Neural crest cell (in vitro differentiated cells): ENCODE measurements around the gene GYG1. TPM values are rescaled to one million over a fixed set of nuclear protein-coding genes. Genes with fewer than 3 reads are reported as not detected.

Source experiments
- DNase-seq: peaks from one replicate; pipeline ENCODE4 v3.0.0; 2021; ENCODE audit warnings: low read depth, mixed read lengths, low spot score
- H3K27ac Mint-ChIP-seq: one replicate; pipeline ENCODE4 v1.8.0; 2021; ENCODE audit warnings: mild to moderate bottlenecking, mixed read lengths; ENCODE audit not compliant: unreplicated experiment
- H3K27me3 Mint-ChIP-seq: 2 replicates; pipeline ENCODE4 v1.8.0; 2021; ENCODE audit warnings: low read depth, mild to moderate bottlenecking, mixed read lengths
- H3K36me3 Mint-ChIP-seq: 2 replicates; pipeline ENCODE4 v1.8.0; 2021; ENCODE audit warnings: low read depth, mild to moderate bottlenecking, mixed read lengths
- H3K4me1 Mint-ChIP-seq: 2 replicates; pipeline ENCODE4 v1.8.0; 2021; ENCODE audit warnings: mixed read lengths
- H3K4me3 Mint-ChIP-seq: one replicate; pipeline ENCODE4 v1.8.0; 2021; ENCODE audit warnings: mild to moderate bottlenecking, mixed read lengths
- H3K9me3 Mint-ChIP-seq: 2 replicates; pipeline ENCODE4 v1.8.0; 2021; ENCODE audit warnings: mixed read lengths
- CTCF ChIP-seq: fragments of 200-600 bp; sonication (generic); conservative IDR thresholded peaks from 2 replicates; pipeline ENCODE4 v1.5.0; 2021; ENCODE audit warnings: antibody characterized with exemption, mild to moderate bottlenecking
- total RNA-seq: library from RNA; stranded (reverse); gene quantifications from 2 replicates; pipeline ENCODE4 v1.2.1, GENCODE V29; 2021

GYG1 gene
- total RNA-seq, 1 donor from 2014 or later, result 27.1 TPM

DNA sequence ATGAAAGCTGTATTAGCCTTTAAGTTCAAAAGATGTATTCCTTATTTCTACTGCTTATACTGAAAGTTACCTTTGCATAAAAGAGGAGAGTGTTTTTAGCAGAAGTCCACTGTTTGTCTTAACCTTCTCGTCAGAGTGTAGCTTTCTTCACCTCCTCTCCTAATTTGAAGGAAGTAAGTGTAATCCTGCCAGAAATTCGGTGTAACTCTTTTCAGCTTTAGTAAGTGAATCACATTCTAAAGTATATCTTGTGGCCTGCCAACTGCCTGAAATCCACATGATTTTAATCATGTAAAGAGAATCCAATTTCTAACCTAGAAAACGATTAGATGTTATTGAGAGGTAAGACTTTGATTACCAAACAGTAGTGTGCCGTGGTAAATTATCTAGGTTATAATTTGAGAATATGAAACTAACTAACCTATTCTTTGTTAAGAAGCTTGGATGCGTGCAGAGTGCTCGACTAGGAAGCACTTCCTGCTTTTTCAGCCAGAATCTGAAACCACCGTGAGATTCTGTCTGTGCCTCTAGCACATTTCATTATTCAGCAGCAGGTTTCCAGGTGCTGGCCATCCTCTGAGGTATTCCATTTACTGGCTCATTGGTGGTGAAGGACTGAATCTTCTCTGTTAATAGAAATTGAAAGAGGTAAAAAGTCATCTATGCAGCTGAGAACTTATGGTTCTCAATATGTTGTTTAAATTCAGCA, 7.5 kb downstream of the GYG1 start:
- H3K4me1 Mint-ChIP-seq, result peaks cover 9% of the 10 kb centered on the region
- no peaks in the 10 kb centered on the region for H3K36me3 Mint-ChIP-seq
- no peak overlapping the region for H3K27ac Mint-ChIP-seq
- no peak for TF ChIP-seq CTCF
- H3K9me3 Mint-ChIP-seq, result no peaks in the 10 kb centered on the region
- no peak for DNase-seq
- no peak overlapping the region for H3K4me3 Mint-ChIP-seq
- H3K27me3 Mint-ChIP-seq, result no peaks in the 10 kb centered on the region

DNA sequence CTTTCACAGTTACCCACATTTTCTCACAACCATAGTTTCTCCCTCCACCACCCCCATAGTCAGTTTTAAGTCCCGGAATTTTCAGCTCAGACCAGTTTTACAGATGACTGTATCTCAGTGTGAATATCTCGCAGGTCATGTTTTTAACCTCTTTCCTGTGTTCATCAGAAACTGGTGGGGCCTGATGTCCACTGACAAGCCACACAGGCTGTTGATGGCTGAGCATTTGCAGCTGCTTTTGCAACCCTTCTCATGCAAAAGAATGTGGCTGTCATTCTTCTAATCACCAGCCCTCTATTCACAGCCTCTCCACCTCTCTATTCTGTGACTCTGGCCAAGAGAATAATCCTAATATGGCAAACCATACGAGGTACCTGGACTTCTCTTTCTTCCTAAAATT, 8.5 kb downstream of the GYG1 start:
- DNase-seq, result no peak
- Mint-ChIP-seq H3K9me3 (no peaks in the 10 kb centered on the region), H3K4me3 (no peak overlapping the region), H3K27ac (no peak overlapping the region), H3K4me1 (peaks cover 11% of the 10 kb centered on the region), H3K36me3 (no peaks in the 10 kb centered on the region), H3K27me3 (no peaks in the 10 kb centered on the region)
- no peak for TF ChIP-seq CTCF

- H3K9me3 Mint-ChIP-seq, result no peaks in the 10 kb centered on the region
- no peak for DNase-seq
- peaks cover 11% of the 10 kb centered on the region for H3K4me1 Mint-ChIP-seq
- no peaks in the 10 kb centered on the region for H3K27me3 Mint-ChIP-seq
- no peak overlapping the region for H3K4me3 Mint-ChIP-seq
- H3K36me3 Mint-ChIP-seq, result no peaks in the 10 kb centered on the region
- no peak overlapping the region for H3K27ac Mint-ChIP-seq
- TF ChIP-seq CTCF, result no peak
Observed at GRCh38 chr3:149000206-149000745, 8.9 kb downstream of the GYG1 start.

- TF ChIP-seq CTCF, result no peak
- no peaks in the 10 kb centered on the region for H3K9me3 Mint-ChIP-seq
- H3K27ac Mint-ChIP-seq, result no peak overlapping the region
- no peaks in the 10 kb centered on the region for H3K27me3 Mint-ChIP-seq
- DNase-seq, result no peak
- no peak overlapping the region for H3K4me3 Mint-ChIP-seq
- H3K4me1 Mint-ChIP-seq, result peaks cover 11% of the 10 kb centered on the region
- no peaks in the 10 kb centered on the region for H3K36me3 Mint-ChIP-seq
Observed at GRCh38 chr3:149001727-149002126, 10.4 kb downstream of the GYG1 start.

- Mint-ChIP-seq H3K27ac (peak overlapping the region; percentile 54), H3K4me3 (no peak overlapping the region)
Observed at GRCh38 chr3:149003653-149004305, 12.4 kb downstream of the GYG1 start.

More at GRCh38 chr3:149003653-149004305, 12.4 kb downstream of the GYG1 start:
- no peak for DNase-seq
- H3K4me1 Mint-ChIP-seq, result peaks cover 11% of the 10 kb centered on the region
- peaks cover 6% of the 10 kb centered on the region for H3K36me3 Mint-ChIP-seq
- no peaks in the 10 kb centered on the region for H3K9me3 Mint-ChIP-seq
- no peak for TF ChIP-seq CTCF
- H3K27me3 Mint-ChIP-seq, result no peaks in the 10 kb centered on the region
